ENCODE data around the gene ARMC7.
"Not testable (repeated sequence)": the region's sequence is repeated elsewhere in the genome, so short reads cannot be mapped to it uniquely, and the experiment has no call there.

The ARMC7 gene

GRCh38 chr17:75109407-75110233, at the start of gene ARMC7:
TSS of gene ARMC7 (plus strand) at chr17:75109969. CDS start at chr17:75110289, 320 bp downstream.
- no peak for DNase-seq (ENCODE audit: low read depth)

- DNase-seq (ENCODE audit: low read depth) = no peak
Observed at GRCh38 chr17:75060434-75061054, 49.2 kb upstream of the ARMC7 start.

GRCh38 chr17:75061055-75061438, 48.7 kb upstream of the ARMC7 start:
- no peak for DNase-seq (ENCODE audit: low read depth)

GRCh38 chr17:75061618-75062017, 48.2 kb upstream of the ARMC7 start:
- no peak for DNase-seq (ENCODE audit: low read depth)

GRCh38 chr17:75063201-75063600, 46.6 kb upstream of the ARMC7 start:
- DNase-seq (ENCODE audit: low read depth) = no peak

GRCh38 chr17:75063626-75064025, 46.1 kb upstream of the ARMC7 start:
- no peak for DNase-seq (ENCODE audit: low read depth)

- no peak for DNase-seq (ENCODE audit: low read depth)
Observed at GRCh38 chr17:75064040-75064439, 45.7 kb upstream of the ARMC7 start.

- no peak for DNase-seq (ENCODE audit: low read depth)
Observed at GRCh38 chr17:75064460-75064859, 45.3 kb upstream of the ARMC7 start.

- DNase-seq (ENCODE audit: low read depth) = no peak
Observed at GRCh38 chr17:75064867-75065561, 44.8 kb upstream of the ARMC7 start.

GRCh38 chr17:75065562-75066151, 44.1 kb upstream of the ARMC7 start:
- no peak for DNase-seq (ENCODE audit: low read depth)

- DNase-seq (ENCODE audit: low read depth) = no peak
Observed at GRCh38 chr17:75067856-75068255, 41.9 kb upstream of the ARMC7 start.

GRCh38 chr17:75068750-75069149, 41.0 kb upstream of the ARMC7 start:
- no peak for DNase-seq (ENCODE audit: low read depth)

GRCh38 chr17:75069783-75070182, 40.0 kb upstream of the ARMC7 start:
- no peak for DNase-seq (ENCODE audit: low read depth)

- not testable (repeated sequence) for DNase-seq (ENCODE audit: low read depth)
Observed at GRCh38 chr17:75071478-75072271, 38.1 kb upstream of the ARMC7 start.

- not testable (repeated sequence) for DNase-seq (ENCODE audit: low read depth)
Observed at GRCh38 chr17:75072909-75073308, 36.9 kb upstream of the ARMC7 start.

GRCh38 chr17:75073618-75074047, 36.1 kb upstream of the ARMC7 start:
- peak; percentile 74 for DNase-seq (ENCODE audit: low read depth)

- no peak for DNase-seq (ENCODE audit: low read depth)
Observed at GRCh38 chr17:75074532-75074931, 35.2 kb upstream of the ARMC7 start.

- no peak for DNase-seq (ENCODE audit: low read depth)
Observed at GRCh38 chr17:75075597-75076336, 34.0 kb upstream of the ARMC7 start.

- no peak for DNase-seq (ENCODE audit: low read depth)
Observed at GRCh38 chr17:75077072-75077495, 32.7 kb upstream of the ARMC7 start.

GRCh38 chr17:75077496-75078283, 32.1 kb upstream of the ARMC7 start:
- DNase-seq (ENCODE audit: low read depth) = no peak
